Measurements from ENCODE around the gene MACROD2. TPM values are rescaled to one million over a fixed set of nuclear protein-coding genes. Genes with fewer than 3 reads are reported as not detected.

MACROD2 gene
- total and polyA plus RNA-seq, 2 of the 4 experiments (the other 2 are of a cell fraction): not detected

DNA sequence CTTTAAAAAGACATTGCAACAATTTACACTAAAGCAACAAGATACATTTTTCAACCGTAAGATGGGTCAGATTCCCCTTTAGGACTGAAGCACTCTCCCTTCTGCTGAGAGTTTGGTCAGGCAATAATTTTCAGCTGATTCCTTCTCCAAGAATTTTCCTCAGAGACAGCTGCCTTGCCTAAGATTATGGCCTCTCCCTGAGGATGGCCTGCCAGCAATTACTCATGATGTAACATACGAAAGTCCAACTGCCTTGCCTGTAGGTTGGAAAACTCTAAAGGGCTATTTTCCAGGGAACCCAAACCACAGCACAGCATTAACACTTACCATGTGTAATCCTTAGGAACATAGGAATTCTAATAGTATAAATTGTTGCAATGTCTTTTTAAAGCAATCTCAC is 571.2 kb downstream of the MACROD2 start:
- H3K27ac ChIP-seq (ENCODE audit: insufficient read depth, low read length): no peak overlapping the region
- H3K14ac ChIP-seq (replicated peaks; ENCODE audit: low read depth, low read length): no peak overlapping the region
- intact Hi-C loops (cut with micrococcal nuclease) (no loop called here), dilution Hi-C loops (cut with HindIII; ENCODE audit: low sequenced_read_pairs, unreplicated experiment) (no loop called here), in situ Hi-C loops (cut with MboI; ENCODE audit: low sequenced_read_pairs) (no loop called here)
- CTCF ChIA-PET: no interaction called here
- H2BK15ac ChIP-seq (ENCODE audit: low read depth, low read length): no peak overlapping the region
- H3K9me3 ChIP-seq (ENCODE audit: control insufficient read depth, insufficient read depth, low read length): no peaks in the 10 kb centered on the region
- no peak overlapping the region for H3K9ac ChIP-seq (ENCODE audit: low read depth, low read length)
- H3K4me3 ChIP-seq (ENCODE audit: insufficient read depth, low read depth, low read length): no peak overlapping the region
- H3K4me2 ChIP-seq (ENCODE audit: low read depth, low read length): no peak overlapping the region
- no peaks in the 10 kb centered on the region for H3K79me1 ChIP-seq (ENCODE audit: low read depth in 1 of 2, low read length in 2 of 2)
- H2BK20ac ChIP-seq (ENCODE audit: low read depth, low read length): no peak overlapping the region
- no CpG with 5 or more reads among the region's 2 CpGs for WGBS, 2 experiments (ENCODE audit: extremely low coverage in 2 of 2, insufficient read length in 1 of 2)
- no TSS peak for BruUV-seq (replicated peaks)
- TF ChIP-seq MXI1 (IDR thresholded peaks at IDR 0.05; ENCODE audit: borderline replicate concordance, low read depth, low read length) (no peak), POLR2A (IDR thresholded peaks at IDR 0.05; ENCODE audit: low read depth, low read length) (no peak), SMC3 (IDR thresholded peaks at IDR 0.05; ENCODE audit: low read depth, low read length) (no peak), FOS (IDR thresholded peaks at IDR 0.05; ENCODE audit: low read depth, low read length) (no peak), CTCF (conservative IDR thresholded peaks at IDR 0.05; ENCODE audit: low read depth, low read length) (no peak), RFX5 (IDR thresholded peaks at IDR 0.05; ENCODE audit: low read depth, low read length) (no peak)
- H2AK5ac ChIP-seq (ENCODE audit: low read depth, low read length): no peak overlapping the region
- no peak overlapping the region for H3K4ac ChIP-seq (ENCODE audit: low read depth, low read length)
- no peaks in the 10 kb centered on the region; the same call in 1 of the 2 replicates for H3K9me1 ChIP-seq (ENCODE audit: insufficient read depth, low read length)
- ATAC-seq (ENCODE audit: low read depth): no peak
- no peak overlapping the region for H2AFZ ChIP-seq (replicated peaks; ENCODE audit: low read length, poor library complexity)
- H3K36me3 ChIP-seq (ENCODE audit: control insufficient read depth, insufficient read depth, low read length): no peaks in the 10 kb centered on the region
- no peaks in the 10 kb centered on the region for H3K27me3 ChIP-seq (ENCODE audit: control insufficient read depth, insufficient read depth, low read length)
- H3K4me1 ChIP-seq (ENCODE audit: control insufficient read depth, insufficient read depth, low read length): no peaks in the 10 kb centered on the region
- H2BK120ac ChIP-seq (ENCODE audit: low read depth, low read length): no peak overlapping the region
- POLR2A ChIA-PET (ENCODE audit: unreplicated experiment): no interaction called here
- no peaks in the 10 kb centered on the region for H4K20me1 ChIP-seq (ENCODE audit: insufficient read depth, low read length)
- no peak overlapping the region for H3K23ac ChIP-seq (ENCODE audit: low read depth, low read length)
- H2AK9ac ChIP-seq (replicated peaks; ENCODE audit: low read depth, low read length, poor library complexity): no peak overlapping the region
- no peak overlapping the region for H4K8ac ChIP-seq (ENCODE audit: low read depth in 2 of 2, low read length in 2 of 2)
- DNase-seq: no peak
- no peak overlapping the region for H3K18ac ChIP-seq (ENCODE audit: low read depth, low read length)
- no peak overlapping the region for H4K5ac ChIP-seq (ENCODE audit: low read depth, low read length)
- no peak overlapping the region for H2BK5ac ChIP-seq (ENCODE audit: low read depth, low read length, poor library complexity, severe bottlenecking)
- no peak overlapping the region for H3K56ac ChIP-seq (ENCODE audit: extremely low read depth, insufficient read depth, low read length)
- H4K91ac ChIP-seq (ENCODE audit: insufficient read depth, low read depth, low read length): no peak overlapping the region

Measured in IMR-90 (cell line).